Panc1 (cell line): ENCODE measurements around the gene FCGBP. TPM values are rescaled to one million over a fixed set of nuclear protein-coding genes. Genes with fewer than 3 reads are reported as not detected.

Experiments
- ATAC-seq: fragments of 200-7000 bp; cut with Tn5 transposase; 2 replicates; pipeline ENCODE4 v1.9.1; 2020; ENCODE audit warnings: mild to moderate bottlenecking, moderate library complexity
- BruUV-seq: library from RNA; stranded (reverse); fragments of 400-500 nt; replicated peaks from 2 replicates; lab custom pipeline; 2021; lab: Mats Ljungman, UMichigan
- CTCF ChIA-PET: fragments of 300-600 bp; sonication (Branson Sonifier 250); formaldehyde crosslinking; loops from one replicate; lab custom pipeline; 2022; ENCODE audit warnings: antibody characterized with exemption; lab: Charles Lee
- POLR2A ChIA-PET: fragments of 300-600 bp; sonication (Branson Sonifier 250); formaldehyde crosslinking; loops from one replicate; lab custom pipeline; 2022; ENCODE audit warnings: antibody characterized with exemption; lab: Charles Lee
- DNase-seq: peaks from one replicate; pipeline ENCODE4 v3.0.0-alpha.2; 2010; ENCODE audit warnings: low read depth, low spot score
- H3K27ac ChIP-seq: 2 replicates; pipeline ENCODE4 v1.5.1; 2011; ENCODE audit warnings: mild to moderate bottlenecking, low read length, inconsistent platforms
- H3K27me3 ChIP-seq: fragments of 200-500 bp; sonication (Bioruptor generic); 2 replicates; pipeline ENCODE4 v1.6.0; 2014; ENCODE audit warnings: low read length, inconsistent platforms; ENCODE audit not compliant: control insufficient read depth, insufficient read depth
- H3K36me3 ChIP-seq: fragments of 200-500 bp; sonication (Bioruptor generic); 2 replicates; pipeline ENCODE4 v1.5.1; 2014; ENCODE audit warnings: inconsistent platforms, mild to moderate bottlenecking, low read length, moderate library complexity; ENCODE audit not compliant: control insufficient read depth, insufficient read depth
- H3K4me1 ChIP-seq: 2 replicates; pipeline ENCODE4 v1.5.1; 2011; ENCODE audit warnings: inconsistent platforms, mild to moderate bottlenecking, low read length, moderate library complexity; ENCODE audit not compliant: control insufficient read depth, insufficient read depth
- H3K4me3 ChIP-seq, 2 experiments: 2 replicates each; pipeline ENCODE4 v1.5.1; 2011 to 2012; ENCODE audit warnings: low read depth in 2 of 2, low read length in 2 of 2, mild to moderate bottlenecking in 2 of 2, inconsistent platforms in 1 of 2, moderate library complexity in 1 of 2
- H3K9me3 ChIP-seq: fragments of 200-500 bp; sonication (Bioruptor generic); 2 replicates; pipeline ENCODE4 v1.5.1; 2014; ENCODE audit warnings: low read depth, mild to moderate bottlenecking, inconsistent platforms, low read length, moderate library complexity; ENCODE audit not compliant: control insufficient read depth, insufficient read depth
- POLR2AphosphoS5 ChIP-seq: IDR thresholded peaks from 2 replicates; pipeline ENCODE4 v1.6.1; 2012; ENCODE audit warnings: mild to moderate bottlenecking, low read depth, low read length, moderate library complexity
- SIN3A ChIP-seq: IDR thresholded peaks from 2 replicates; pipeline ENCODE4 v1.6.1; 2012; ENCODE audit warnings: low read depth, mild to moderate bottlenecking, low read length, moderate library complexity, borderline replicate concordance; ENCODE audit not compliant: insufficient read depth
- TCF7L2 ChIP-seq: IDR thresholded peaks from 2 replicates; pipeline ENCODE4 v1.6.1; 2011; ENCODE audit warnings: mild to moderate bottlenecking, low read depth, low read length, inconsistent platforms
- in situ Hi-C: cut with HindIII; loops from 2 replicates; pipeline ENCODE4 v1.10.0; 2016; ENCODE audit warnings: low sequenced_read_pairs, low pct_unique_long_range_greater_than_20kb
- intact Hi-C: fragments of 100-400 bp; cut with micrococcal nuclease; formaldehyde crosslinking; loops from one replicate; pipeline ENCODE4 v1.10.0; 2022; ENCODE audit not compliant: unreplicated experiment
- total RNA-seq: library from RNA; stranded (reverse); gene quantifications from one replicate; pipeline ENCODE4 v1.2.1, GENCODE V29; 2021; ENCODE audit not compliant: unreplicated experiment
- TF ChIP-seq, protein P1 (sequence below): fragments of 450-650 bp; IDR thresholded peaks from 2 replicates; pipeline ENCODE4 v1.5.1; 2017; ENCODE audit warnings: mild to moderate bottlenecking
- TF ChIP-seq, protein P2 (sequence below), 2 experiments: IDR thresholded peaks; 2 replicates each; pipeline ENCODE4 v1.6.1; 2011 to 2012; ENCODE audit warnings: low read depth in 2 of 2, control low read depth in 1 of 2, low read length in 1 of 2, mild to moderate bottlenecking in 1 of 2, moderate library complexity in 1 of 2; ENCODE audit not compliant: insufficient read depth in 1 of 2

Gene FCGBP
- total RNA-seq, 1 experiment from 2014 or later = 6.4 TPM

DNA sequence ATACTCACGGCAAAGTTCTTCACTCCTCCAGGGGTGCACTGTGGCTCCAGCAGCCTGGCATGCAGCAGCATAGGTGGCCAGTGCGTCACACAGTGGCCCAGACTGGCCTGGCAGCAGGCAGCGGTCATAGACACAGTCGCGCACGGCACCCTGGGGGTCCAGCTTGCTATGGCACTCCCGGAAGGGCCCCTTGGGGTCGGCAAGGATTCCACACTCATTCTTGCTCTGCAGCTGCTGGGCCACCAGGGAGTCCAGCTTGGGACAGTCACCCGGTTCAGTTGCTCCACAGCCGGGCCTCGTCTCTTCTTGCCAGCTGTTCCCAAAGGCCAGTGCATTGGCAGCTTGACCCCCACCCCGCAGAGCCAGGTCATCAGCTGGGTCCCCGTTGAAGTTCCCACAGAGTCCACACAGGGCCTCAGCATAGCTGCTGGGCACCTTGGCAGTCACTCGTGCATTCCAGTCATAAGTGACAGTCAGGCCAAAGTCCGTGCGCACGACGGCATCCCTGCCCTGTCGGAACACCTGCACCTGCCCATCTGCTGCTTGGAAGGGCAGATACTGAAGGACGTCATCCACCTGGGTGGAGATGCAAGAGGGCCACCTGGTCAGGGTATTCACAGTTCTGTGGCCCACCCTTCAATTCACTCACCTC is 20.6 kb downstream of the FCGBP start:
- in situ Hi-C loops = no loop called here
- no peaks in the 10 kb centered on the region for H3K4me1 ChIP-seq
- no peaks in the 10 kb centered on the region for H3K36me3 ChIP-seq
- no peak overlapping the region for H3K4me3 ChIP-seq
- no peak for TF ChIP-seq POLR2AphosphoS5
- TF ChIP-seq, protein P1, sequence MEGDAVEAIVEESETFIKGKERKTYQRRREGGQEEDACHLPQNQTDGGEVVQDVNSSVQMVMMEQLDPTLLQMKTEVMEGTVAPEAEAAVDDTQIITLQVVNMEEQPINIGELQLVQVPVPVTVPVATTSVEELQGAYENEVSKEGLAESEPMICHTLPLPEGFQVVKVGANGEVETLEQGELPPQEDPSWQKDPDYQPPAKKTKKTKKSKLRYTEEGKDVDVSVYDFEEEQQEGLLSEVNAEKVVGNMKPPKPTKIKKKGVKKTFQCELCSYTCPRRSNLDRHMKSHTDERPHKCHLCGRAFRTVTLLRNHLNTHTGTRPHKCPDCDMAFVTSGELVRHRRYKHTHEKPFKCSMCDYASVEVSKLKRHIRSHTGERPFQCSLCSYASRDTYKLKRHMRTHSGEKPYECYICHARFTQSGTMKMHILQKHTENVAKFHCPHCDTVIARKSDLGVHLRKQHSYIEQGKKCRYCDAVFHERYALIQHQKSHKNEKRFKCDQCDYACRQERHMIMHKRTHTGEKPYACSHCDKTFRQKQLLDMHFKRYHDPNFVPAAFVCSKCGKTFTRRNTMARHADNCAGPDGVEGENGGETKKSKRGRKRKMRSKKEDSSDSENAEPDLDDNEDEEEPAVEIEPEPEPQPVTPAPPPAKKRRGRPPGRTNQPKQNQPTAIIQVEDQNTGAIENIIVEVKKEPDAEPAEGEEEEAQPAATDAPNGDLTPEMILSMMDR = no peak
- TF ChIP-seq SIN3A = no peak
- TF ChIP-seq, protein P2, sequence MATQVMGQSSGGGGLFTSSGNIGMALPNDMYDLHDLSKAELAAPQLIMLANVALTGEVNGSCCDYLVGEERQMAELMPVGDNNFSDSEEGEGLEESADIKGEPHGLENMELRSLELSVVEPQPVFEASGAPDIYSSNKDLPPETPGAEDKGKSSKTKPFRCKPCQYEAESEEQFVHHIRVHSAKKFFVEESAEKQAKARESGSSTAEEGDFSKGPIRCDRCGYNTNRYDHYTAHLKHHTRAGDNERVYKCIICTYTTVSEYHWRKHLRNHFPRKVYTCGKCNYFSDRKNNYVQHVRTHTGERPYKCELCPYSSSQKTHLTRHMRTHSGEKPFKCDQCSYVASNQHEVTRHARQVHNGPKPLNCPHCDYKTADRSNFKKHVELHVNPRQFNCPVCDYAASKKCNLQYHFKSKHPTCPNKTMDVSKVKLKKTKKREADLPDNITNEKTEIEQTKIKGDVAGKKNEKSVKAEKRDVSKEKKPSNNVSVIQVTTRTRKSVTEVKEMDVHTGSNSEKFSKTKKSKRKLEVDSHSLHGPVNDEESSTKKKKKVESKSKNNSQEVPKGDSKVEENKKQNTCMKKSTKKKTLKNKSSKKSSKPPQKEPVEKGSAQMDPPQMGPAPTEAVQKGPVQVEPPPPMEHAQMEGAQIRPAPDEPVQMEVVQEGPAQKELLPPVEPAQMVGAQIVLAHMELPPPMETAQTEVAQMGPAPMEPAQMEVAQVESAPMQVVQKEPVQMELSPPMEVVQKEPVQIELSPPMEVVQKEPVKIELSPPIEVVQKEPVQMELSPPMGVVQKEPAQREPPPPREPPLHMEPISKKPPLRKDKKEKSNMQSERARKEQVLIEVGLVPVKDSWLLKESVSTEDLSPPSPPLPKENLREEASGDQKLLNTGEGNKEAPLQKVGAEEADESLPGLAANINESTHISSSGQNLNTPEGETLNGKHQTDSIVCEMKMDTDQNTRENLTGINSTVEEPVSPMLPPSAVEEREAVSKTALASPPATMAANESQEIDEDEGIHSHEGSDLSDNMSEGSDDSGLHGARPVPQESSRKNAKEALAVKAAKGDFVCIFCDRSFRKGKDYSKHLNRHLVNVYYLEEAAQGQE (IDR thresholded peaks at IDR 0.05; ENCODE audit: insufficient read depth in 1 of 2, low read depth in 2 of 2, low read length in 1 of 2) = no peak
- no peak for TF ChIP-seq TCF7L2
- ChIA-PET CTCF (interaction anchor here (0.5 to 7.5 kb wide), 9 partner anchors 12 to 450 kb away, joined by 3 to 55 read pairs (median 5); partner anchors contain the start of gene PSMC4), POLR2A (interaction anchor here (0.6 to 2.1 kb wide), 6 partner anchors 12 to 478 kb away, joined by 3 to 9 read pairs (median 6); partner anchors contain the start of genes PSMC4 and RPS16)
- no TSS peak for BruUV-seq
- H3K27ac ChIP-seq = no peak overlapping the region
- intact Hi-C loops = no loop called here
- no peaks in the 10 kb centered on the region for H3K9me3 ChIP-seq
- DNase-seq = no peak
- peak; percentile 4; the same call in 1 of the 2 replicates for ATAC-seq
- H3K27me3 ChIP-seq = peaks cover 3% of the 10 kb centered on the region; the same call in 1 of the 2 replicates

DNA sequence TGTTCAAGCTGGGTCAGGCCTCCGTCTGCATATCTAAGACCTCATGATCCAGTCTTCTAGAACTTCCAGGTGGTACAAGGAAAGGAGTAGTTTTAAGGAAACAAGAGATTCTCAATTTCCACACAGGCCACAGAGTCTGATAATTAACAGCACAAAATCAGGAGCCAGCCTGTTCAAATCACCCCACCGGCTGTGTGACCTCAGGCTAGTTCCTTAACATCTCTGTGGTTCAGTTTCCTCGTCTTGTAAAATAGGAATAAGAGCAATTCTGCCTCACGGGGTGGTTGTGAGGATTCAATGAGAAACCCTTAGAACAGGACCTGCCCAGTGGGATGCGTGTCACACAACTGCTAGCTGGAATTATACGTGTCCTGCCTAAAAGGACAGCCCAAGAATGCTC is 25.6 kb downstream of the FCGBP start:
- Histone ChIP-seq H3K36me3 (no peaks in the 10 kb centered on the region), H3K4me3 (no peak overlapping the region), H3K9me3 (no peaks in the 10 kb centered on the region), H3K4me1 (no peaks in the 10 kb centered on the region), H3K27me3 (peaks cover 3% of the 10 kb centered on the region; the same call in 1 of the 2 replicates), H3K27ac (no peak overlapping the region)
- ChIA-PET CTCF (interaction anchor here (0.7 to 1.5 kb wide), 7 partner anchors 11 to 527 kb away, joined by 4 to 17 read pairs (median 5); partner anchors contain the start of gene DYRK1B), POLR2A (interaction anchor here (0.6 to 1.4 kb wide), 4 partner anchors 12 to 113 kb away, joined by 3 to 17 read pairs (median 8); partner anchors contain the start of gene PSMC4)
- in situ Hi-C loops = no loop called here
- DNase-seq (no peak), ATAC-seq (no peak)
- TF ChIP-seq TCF7L2 = no peak
- TF ChIP-seq, protein P1 = no peak
- TF ChIP-seq POLR2AphosphoS5 = no peak
- TF ChIP-seq, protein P2 (IDR thresholded peaks at IDR 0.05; ENCODE audit: insufficient read depth in 1 of 2, low read depth in 2 of 2, low read length in 1 of 2) = no peak
- no peak for TF ChIP-seq SIN3A
- intact Hi-C loops = no loop called here
- BruUV-seq = no TSS peak
